Measurements from ENCODE around the gene LRRC2. TPM values are rescaled to one million over a fixed set of nuclear protein-coding genes. Genes with fewer than 3 reads are reported as not detected.
"Not testable (repeated sequence)": the region's sequence is repeated elsewhere in the genome, so short reads cannot be mapped to it uniquely, and the experiment has no call there.

LRRC2 gene
- polyA plus RNA-seq, 3 donors: not detected

- no peak overlapping the region for H3K27ac Mint-ChIP-seq
- no peaks in the 10 kb centered on the region for H3K4me1 Mint-ChIP-seq
- Histone ChIP-seq H3K9ac (ENCODE audit: insufficient read depth, low read length, poor library complexity, severe bottlenecking) (no peak overlapping the region), H3K9me3 (replicated peaks in 1 of 2; ENCODE audit: control insufficient read depth in 1 of 2, insufficient read depth in 1 of 2, low read length in 2 of 2) (no peaks in the 10 kb centered on the region), H3K4me3 (replicated peaks in 1 of 3; ENCODE audit: low read depth in 2 of 3, low read length in 3 of 3) (no peak overlapping the region), H3K79me2 (ENCODE audit: insufficient read depth, low read length) (no peaks in the 10 kb centered on the region), H3K27ac (ENCODE audit: low read depth in 1 of 2, low read length in 2 of 2) (no peak overlapping the region), H3K36me3 (replicated peaks in 1 of 2; ENCODE audit: control insufficient read depth in 1 of 2, insufficient read depth in 2 of 2, low read length in 2 of 2) (no peaks in the 10 kb centered on the region), H3K4me2 (replicated peaks; ENCODE audit: extremely low read depth, low read length, poor library complexity, severe bottlenecking) (no peak overlapping the region), H3K4me1 (ENCODE audit: control insufficient read depth in 1 of 2, insufficient read depth in 2 of 2, low read length in 2 of 2) (no peaks in the 10 kb centered on the region), H2AFZ (ENCODE audit: insufficient read depth, low read depth, low read length, poor library complexity, severe bottlenecking) (no peak overlapping the region), H3K27me3 (ENCODE audit: control insufficient read depth in 2 of 2, insufficient read depth in 2 of 2, low read length in 2 of 2) (no peaks in the 10 kb centered on the region), H4K20me1 (ENCODE audit: insufficient read depth, low read length) (no peaks in the 10 kb centered on the region)
- intact Hi-C loops (cut with micrococcal nuclease): no loop called here
- peaks cover 0 to 2% (median 0%) of the 10 kb centered on the region in 7 donors for H3K9me3 Mint-ChIP-seq
- no peak for DNase-seq
- TF ChIP-seq CTCF (IDR thresholded peaks at IDR 0.05): no peak
- H3K36me3 Mint-ChIP-seq: no peaks in the 10 kb centered on the region
- H3K4me3 Mint-ChIP-seq: no peak overlapping the region
- H3K27me3 Mint-ChIP-seq (ENCODE audit: low read depth in 3 of 3): peaks cover 4 to 8% (median 7%) of the 10 kb centered on the region in 3 donors
Measured at GRCh38 chr3:46593979-46594378, 27.9 kb upstream of the LRRC2 start.

GRCh38 chr3:46593274-46593862 lies 27.3 kb upstream of the LRRC2 start:
- no peak overlapping the region for H3K27ac ChIP-seq (ENCODE audit: low read depth in 1 of 2, low read length in 2 of 2)
- WGBS (ENCODE audit: insufficient coverage): 93% methylated on average over 8 of the region's 14 CpGs

GRCh38 chr3:46587268-46587667 lies 21.2 kb upstream of the LRRC2 start:
- H3K4me2 ChIP-seq (replicated peaks; ENCODE audit: extremely low read depth, low read length, poor library complexity, severe bottlenecking); H3K27me3 ChIP-seq (ENCODE audit: control insufficient read depth in 2 of 2, insufficient read depth in 2 of 2, low read length in 2 of 2); H3K4me3 Mint-ChIP-seq; H3K4me3 ChIP-seq (replicated peaks in 1 of 3; ENCODE audit: low read depth in 2 of 3, low read length in 3 of 3); H3K27ac ChIP-seq (ENCODE audit: low read depth in 1 of 2, low read length in 2 of 2); H3K9me3 Mint-ChIP-seq; DNase-seq; H3K4me1 ChIP-seq (ENCODE audit: control insufficient read depth in 1 of 2, insufficient read depth in 2 of 2, low read length in 2 of 2); H3K79me2 ChIP-seq (ENCODE audit: insufficient read depth, low read length); H3K4me1 Mint-ChIP-seq; H3K9me3 ChIP-seq (replicated peaks in 1 of 2; ENCODE audit: control insufficient read depth in 1 of 2, insufficient read depth in 1 of 2, low read length in 2 of 2); H3K9ac ChIP-seq (ENCODE audit: insufficient read depth, low read length, poor library complexity, severe bottlenecking); H3K27me3 Mint-ChIP-seq (ENCODE audit: low read depth in 3 of 3); H4K20me1 ChIP-seq (ENCODE audit: insufficient read depth, low read length); H3K27ac Mint-ChIP-seq; intact Hi-C loops (cut with micrococcal nuclease); H3K36me3 Mint-ChIP-seq; H3K36me3 ChIP-seq (replicated peaks in 1 of 2; ENCODE audit: control insufficient read depth in 1 of 2, insufficient read depth in 2 of 2, low read length in 2 of 2); H2AFZ ChIP-seq (ENCODE audit: insufficient read depth, low read depth, low read length, poor library complexity, severe bottlenecking): not testable (repeated sequence)
- 95% methylated on average over 2 of the region's 3 CpGs for WGBS (ENCODE audit: insufficient coverage)

More at GRCh38 chr3:46593274-46593862, 27.3 kb upstream of the LRRC2 start:
- no peak overlapping the region for H2AFZ ChIP-seq (ENCODE audit: insufficient read depth, low read depth, low read length, poor library complexity, severe bottlenecking)
- Mint-ChIP-seq H3K4me1 (no peaks in the 10 kb centered on the region), H3K36me3 (no peaks in the 10 kb centered on the region), H3K27me3 (ENCODE audit: low read depth in 3 of 3) (peaks cover 3 to 8% (median 7%) of the 10 kb centered on the region in 3 donors), H3K4me3 (no peak overlapping the region), H3K27ac (no peak overlapping the region), H3K9me3 (peaks cover 0 to 2% (median 0%) of the 10 kb centered on the region in 7 donors)
- H3K79me2 ChIP-seq (ENCODE audit: insufficient read depth, low read length): no peaks in the 10 kb centered on the region
- H3K4me2 ChIP-seq (replicated peaks; ENCODE audit: extremely low read depth, low read length, poor library complexity, severe bottlenecking): no peak overlapping the region
- H4K20me1 ChIP-seq (ENCODE audit: insufficient read depth, low read length): no peaks in the 10 kb centered on the region
- H3K9me3 ChIP-seq (replicated peaks in 1 of 2; ENCODE audit: control insufficient read depth in 1 of 2, insufficient read depth in 1 of 2, low read length in 2 of 2): no peaks in the 10 kb centered on the region
- intact Hi-C loops (cut with micrococcal nuclease): no loop called here
- no peak for DNase-seq
- no peaks in the 10 kb centered on the region for H3K36me3 ChIP-seq (replicated peaks in 1 of 2; ENCODE audit: control insufficient read depth in 1 of 2, insufficient read depth in 2 of 2, low read length in 2 of 2)
- H3K27me3 ChIP-seq (ENCODE audit: control insufficient read depth in 2 of 2, insufficient read depth in 2 of 2, low read length in 2 of 2): no peaks in the 10 kb centered on the region
- H3K4me3 ChIP-seq (replicated peaks in 1 of 3; ENCODE audit: low read depth in 2 of 3, low read length in 3 of 3): no peak overlapping the region
- no peak overlapping the region for H3K9ac ChIP-seq (ENCODE audit: insufficient read depth, low read length, poor library complexity, severe bottlenecking)
- TF ChIP-seq CTCF (IDR thresholded peaks at IDR 0.05): no peak
- no peaks in the 10 kb centered on the region for H3K4me1 ChIP-seq (ENCODE audit: control insufficient read depth in 1 of 2, insufficient read depth in 2 of 2, low read length in 2 of 2)

All from CD14-positive monocyte (primary cell).